SK-N-SH (cell line): ENCODE data around the gene GNG10.

Experiments used
- CTCF ChIP-seq: fragments of 200-600 bp; sonication (generic); IDR thresholded peaks from 2 replicates; pipeline ENCODE4 v1.6.1; 2017; ENCODE audit warnings: antibody characterized with exemption, mild to moderate bottlenecking, moderate library complexity
- EP300 ChIP-seq, 2 experiments: IDR thresholded peaks; 2 replicates each; pipeline versions ENCODE4 v1.4.0 to v1.6.1; 2012; ENCODE audit warnings: borderline replicate concordance in 1 of 2, low read depth in 1 of 2, low read length in 1 of 2
- MAX ChIP-seq: IDR thresholded peaks from 2 replicates; pipeline ENCODE4 v1.4.0; 2012; ENCODE audit warnings: low read depth
- NFIC ChIP-seq: IDR thresholded peaks from 2 replicates; pipeline ENCODE4 v1.4.0; 2012; ENCODE audit warnings: borderline replicate concordance
- YY1 ChIP-seq: IDR thresholded peaks from 2 replicates; pipeline ENCODE4 v1.4.0; 2012; ENCODE audit warnings: low read depth, mild to moderate bottlenecking
- TF ChIP-seq, protein P1 (sequence below): IDR thresholded peaks from 2 replicates; pipeline ENCODE4 v1.4.0; 2012; ENCODE audit warnings: low read depth, borderline replicate concordance
- TF ChIP-seq, protein P2 (sequence below): IDR thresholded peaks from 2 replicates; pipeline ENCODE4 v1.6.1; 2012; ENCODE audit warnings: mild to moderate bottlenecking, low read depth, low read length, moderate library complexity

DNA sequence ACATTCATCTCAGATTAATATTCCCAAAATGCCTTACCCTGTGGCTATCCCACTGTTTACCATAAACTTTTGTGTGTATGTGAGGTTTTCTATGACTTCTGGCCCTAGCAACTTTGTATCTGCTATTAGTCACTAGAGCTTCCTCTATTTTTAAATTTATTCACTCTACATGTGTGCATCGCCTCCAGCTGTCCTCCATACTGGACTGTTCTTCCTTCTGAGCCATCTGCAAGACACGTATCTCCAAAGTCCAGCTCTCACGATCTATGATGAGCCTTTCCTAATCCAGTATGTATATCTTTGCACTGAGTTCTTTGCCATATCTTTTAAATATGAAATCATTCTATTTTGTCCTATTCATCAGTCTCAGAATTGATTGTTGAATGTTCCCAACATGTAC is 1.7 kb upstream of the GNG10 start:
- TF ChIP-seq, protein P1, sequence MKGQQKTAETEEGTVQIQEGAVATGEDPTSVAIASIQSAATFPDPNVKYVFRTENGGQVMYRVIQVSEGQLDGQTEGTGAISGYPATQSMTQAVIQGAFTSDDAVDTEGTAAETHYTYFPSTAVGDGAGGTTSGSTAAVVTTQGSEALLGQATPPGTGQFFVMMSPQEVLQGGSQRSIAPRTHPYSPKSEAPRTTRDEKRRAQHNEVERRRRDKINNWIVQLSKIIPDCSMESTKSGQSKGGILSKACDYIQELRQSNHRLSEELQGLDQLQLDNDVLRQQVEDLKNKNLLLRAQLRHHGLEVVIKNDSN: no peak
- TF ChIP-seq CTCF (no peak), MAX (no peak), YY1 (no peak), NFIC (no peak), EP300 (IDR thresholded peaks at IDR 0.05; ENCODE audit: borderline replicate concordance in 1 of 2, low read depth in 1 of 2, low read length in 1 of 2) (no peak)
- TF ChIP-seq, protein P2, sequence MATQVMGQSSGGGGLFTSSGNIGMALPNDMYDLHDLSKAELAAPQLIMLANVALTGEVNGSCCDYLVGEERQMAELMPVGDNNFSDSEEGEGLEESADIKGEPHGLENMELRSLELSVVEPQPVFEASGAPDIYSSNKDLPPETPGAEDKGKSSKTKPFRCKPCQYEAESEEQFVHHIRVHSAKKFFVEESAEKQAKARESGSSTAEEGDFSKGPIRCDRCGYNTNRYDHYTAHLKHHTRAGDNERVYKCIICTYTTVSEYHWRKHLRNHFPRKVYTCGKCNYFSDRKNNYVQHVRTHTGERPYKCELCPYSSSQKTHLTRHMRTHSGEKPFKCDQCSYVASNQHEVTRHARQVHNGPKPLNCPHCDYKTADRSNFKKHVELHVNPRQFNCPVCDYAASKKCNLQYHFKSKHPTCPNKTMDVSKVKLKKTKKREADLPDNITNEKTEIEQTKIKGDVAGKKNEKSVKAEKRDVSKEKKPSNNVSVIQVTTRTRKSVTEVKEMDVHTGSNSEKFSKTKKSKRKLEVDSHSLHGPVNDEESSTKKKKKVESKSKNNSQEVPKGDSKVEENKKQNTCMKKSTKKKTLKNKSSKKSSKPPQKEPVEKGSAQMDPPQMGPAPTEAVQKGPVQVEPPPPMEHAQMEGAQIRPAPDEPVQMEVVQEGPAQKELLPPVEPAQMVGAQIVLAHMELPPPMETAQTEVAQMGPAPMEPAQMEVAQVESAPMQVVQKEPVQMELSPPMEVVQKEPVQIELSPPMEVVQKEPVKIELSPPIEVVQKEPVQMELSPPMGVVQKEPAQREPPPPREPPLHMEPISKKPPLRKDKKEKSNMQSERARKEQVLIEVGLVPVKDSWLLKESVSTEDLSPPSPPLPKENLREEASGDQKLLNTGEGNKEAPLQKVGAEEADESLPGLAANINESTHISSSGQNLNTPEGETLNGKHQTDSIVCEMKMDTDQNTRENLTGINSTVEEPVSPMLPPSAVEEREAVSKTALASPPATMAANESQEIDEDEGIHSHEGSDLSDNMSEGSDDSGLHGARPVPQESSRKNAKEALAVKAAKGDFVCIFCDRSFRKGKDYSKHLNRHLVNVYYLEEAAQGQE: no peak
